Caco-2 (cell line): ENCODE results near the gene RNASEH1. TPM values are rescaled to one million over a fixed set of nuclear protein-coding genes. Genes with fewer than 3 reads are reported as not detected.

Source experiments
- BruUV-seq: library from RNA; stranded (reverse); fragments of 400-500 nt; replicated peaks from 2 replicates; lab custom pipeline; 2021; lab: Mats Ljungman, UMichigan
- CTCF ChIA-PET: fragments of 300-600 bp; sonication (Branson Sonifier 250); formaldehyde crosslinking; loops from one replicate; lab custom pipeline; 2022; ENCODE audit warnings: antibody characterized with exemption; lab: Charles Lee
- POLR2A ChIA-PET: fragments of 300-600 bp; sonication (Branson Sonifier 250); formaldehyde crosslinking; loops from one replicate; lab custom pipeline; 2022; ENCODE audit warnings: antibody characterized with exemption; lab: Charles Lee
- DNase-seq, 2 experiments: peaks; one replicate each; pipeline versions ENCODE4 v3.0.0 to v3.0.0-alpha.2; 2020 to 2022
- H3K27me3 ChIP-seq: replicated peaks from 2 replicates; pipeline ENCODE4 v1.6.0; 2011; ENCODE audit warnings: low read length; ENCODE audit not compliant: control insufficient read depth, insufficient read depth
- H3K36me3 ChIP-seq: 2 replicates; pipeline ENCODE4 v1.5.1; 2011; ENCODE audit warnings: low read length; ENCODE audit not compliant: control insufficient read depth, insufficient read depth
- H3K4me1 ChIP-seq: fragments of 250-450 bp; sonication (Bioruptor Pico); 2 replicates; pipeline ENCODE4 v1.5.1; 2020; ENCODE audit warnings: mild to moderate bottlenecking
- H3K4me3 ChIP-seq: 2 replicates; pipeline ENCODE4 v1.5.1; 2011; ENCODE audit warnings: low read depth, mild to moderate bottlenecking, control low read depth, low read length
- H3K9me3 ChIP-seq: fragments of 250-450 bp; sonication (Bioruptor Pico); 2 replicates; pipeline ENCODE4 v1.5.1; 2020; ENCODE audit warnings: mild to moderate bottlenecking, moderate library complexity
- H3K27ac Mint-ChIP-seq: one replicate; pipeline ENCODE4 v1.8.0; 2022; ENCODE audit warnings: mixed read lengths; ENCODE audit not compliant: unreplicated experiment
- H3K27me3 Mint-ChIP-seq: one replicate; pipeline ENCODE4 v1.8.0; 2022; ENCODE audit warnings: mixed read lengths; ENCODE audit not compliant: insufficient read depth, unreplicated experiment
- H3K36me3 Mint-ChIP-seq: one replicate; pipeline ENCODE4 v1.8.0; 2022; ENCODE audit warnings: mild to moderate bottlenecking, mixed read lengths; ENCODE audit not compliant: insufficient read depth, unreplicated experiment
- H3K4me1 Mint-ChIP-seq: one replicate; pipeline ENCODE4 v1.8.0; 2022; ENCODE audit warnings: low read depth, mixed read lengths; ENCODE audit not compliant: unreplicated experiment
- H3K4me3 Mint-ChIP-seq: one replicate; pipeline ENCODE4 v1.8.0; 2022; ENCODE audit warnings: mild to moderate bottlenecking, moderate library complexity, mixed read lengths; ENCODE audit not compliant: unreplicated experiment
- H3K9me3 Mint-ChIP-seq: one replicate; pipeline ENCODE4 v1.8.0; 2022; ENCODE audit warnings: mixed read lengths; ENCODE audit not compliant: unreplicated experiment
- CTCF ChIP-seq, 2 experiments: fragments of 200-600 bp in 1 of 2; IDR thresholded peaks; 1 replicate in 1 of 2; 2 replicates in 1 of 2; pipeline versions ENCODE4 v1.5.1 to v1.8.0; 2011 to 2022; ENCODE audit warnings: antibody characterized with exemption in 1 of 2, control low read depth in 1 of 2, inconsistent platforms in 1 of 2, low read depth in 1 of 2, low read length in 1 of 2, mild to moderate bottlenecking in 1 of 2, moderate library complexity in 1 of 2; ENCODE audit not compliant: insufficient read depth in 1 of 2, severe bottlenecking in 1 of 2, unreplicated experiment in 1 of 2
- intact Hi-C: fragments of 100-400 bp; cut with micrococcal nuclease; formaldehyde crosslinking; loops from one replicate; pipeline ENCODE4 v1.10.0; 2022; ENCODE audit not compliant: unreplicated experiment
- total RNA-seq: library from RNA; stranded (reverse); gene quantifications from 2 replicates; pipeline ENCODE4 v1.2.3, GENCODE V29; 2022

The RNASEH1 gene
- total RNA-seq, 1 experiment from 2014 or later = 47.1 TPM

- H3K36me3 Mint-ChIP-seq = peaks cover 4% of the 10 kb centered on the region
- intact Hi-C loops = no loop called here
- H3K27me3 Mint-ChIP-seq = no peaks in the 10 kb centered on the region
- no peaks in the 10 kb centered on the region for H3K36me3 ChIP-seq
- ChIA-PET POLR2A (no interaction called here), CTCF (no interaction called here)
- no peaks in the 10 kb centered on the region for H3K27me3 ChIP-seq
- no peak for TF ChIP-seq CTCF (IDR thresholded peaks at IDR 0.05; ENCODE audit: insufficient read depth in 1 of 2, low read depth in 1 of 2, low read length in 1 of 2, severe bottlenecking in 1 of 2, unreplicated experiment in 1 of 2)
- no peak overlapping the region for H3K4me3 Mint-ChIP-seq
- BruUV-seq = no TSS peak
- no peaks in the 10 kb centered on the region for H3K9me3 Mint-ChIP-seq
- DNase-seq = no peak
- no peak overlapping the region for H3K4me3 ChIP-seq
- H3K27ac Mint-ChIP-seq = no peak overlapping the region
- H3K4me1 ChIP-seq = no peaks in the 10 kb centered on the region
- H3K9me3 ChIP-seq = no peaks in the 10 kb centered on the region
- peaks cover 6% of the 10 kb centered on the region for H3K4me1 Mint-ChIP-seq
These were observed 42.2 kb upstream of the RNASEH1 start for GRCh38 chr2:3600256-3600855.

- BruUV-seq = no TSS peak
- Mint-ChIP-seq H3K36me3 (peaks cover 9% of the 10 kb centered on the region), H3K27ac (no peak overlapping the region), H3K27me3 (no peaks in the 10 kb centered on the region), H3K9me3 (no peaks in the 10 kb centered on the region), H3K4me3 (no peak overlapping the region), H3K4me1 (peaks cover 6% of the 10 kb centered on the region)
- ChIA-PET CTCF (no interaction called here), POLR2A (no interaction called here)
- intact Hi-C loops = no loop called here
- H3K4me3 ChIP-seq = no peak overlapping the region
- no peak for TF ChIP-seq CTCF (IDR thresholded peaks at IDR 0.05; ENCODE audit: insufficient read depth in 1 of 2, low read depth in 1 of 2, low read length in 1 of 2, severe bottlenecking in 1 of 2, unreplicated experiment in 1 of 2)
- H3K9me3 ChIP-seq = no peaks in the 10 kb centered on the region
- H3K4me1 ChIP-seq = no peaks in the 10 kb centered on the region
- H3K36me3 ChIP-seq = no peaks in the 10 kb centered on the region
- no peaks in the 10 kb centered on the region for H3K27me3 ChIP-seq
- DNase-seq = no peak
These were observed 41.0 kb upstream of the RNASEH1 start for GRCh38 chr2:3598912-3599854.

- no peaks in the 10 kb centered on the region for H3K27me3 Mint-ChIP-seq
- intact Hi-C loops = no loop called here
- Histone ChIP-seq H3K27me3 (no peaks in the 10 kb centered on the region), H3K36me3 (no peaks in the 10 kb centered on the region), H3K9me3 (no peaks in the 10 kb centered on the region), H3K4me1 (no peaks in the 10 kb centered on the region), H3K4me3 (no peak overlapping the region)
- ChIA-PET CTCF (no interaction called here), POLR2A (no interaction called here)
- peaks cover 6% of the 10 kb centered on the region for H3K4me1 Mint-ChIP-seq
- H3K4me3 Mint-ChIP-seq = no peak overlapping the region
- H3K36me3 Mint-ChIP-seq = peaks cover 10% of the 10 kb centered on the region
- no peaks in the 10 kb centered on the region for H3K9me3 Mint-ChIP-seq
- no peak overlapping the region for H3K27ac Mint-ChIP-seq
- no peak for TF ChIP-seq CTCF (IDR thresholded peaks at IDR 0.05; ENCODE audit: insufficient read depth in 1 of 2, low read depth in 1 of 2, low read length in 1 of 2, severe bottlenecking in 1 of 2, unreplicated experiment in 1 of 2)
- no TSS peak for BruUV-seq
- no peak for DNase-seq
These were observed 40.2 kb upstream of the RNASEH1 start for GRCh38 chr2:3598197-3598910.
